HL-60 (cell line): ENCODE results near the gene CCDC142.

Experiments used
- DNase-seq, 2 experiments: peaks; one replicate each; pipeline ENCODE4 v3.0.0-alpha.2; 2010 to 2020; ENCODE audit warnings: low read depth in 1 of 2, low spot score in 1 of 2
- H3K27ac ChIP-seq: fragments of 250-450 bp; sonication (Bioruptor Pico); replicated peaks from 2 replicates; pipeline ENCODE4 v1.5.1; 2020; ENCODE audit warnings: mild to moderate bottlenecking, moderate library complexity
- H3K27me3 ChIP-seq: fragments of 250-450 bp; sonication (Bioruptor Pico); 2 replicates; pipeline ENCODE4 v1.5.1; 2021; ENCODE audit warnings: mild to moderate bottlenecking, moderate library complexity; ENCODE audit not compliant: insufficient read depth, poor library complexity, severe bottlenecking
- H3K4me3 ChIP-seq: replicated peaks from 2 replicates; pipeline ENCODE4 v1.5.1; 2011; ENCODE audit warnings: mild to moderate bottlenecking, control low read depth, low read length; ENCODE audit not compliant: insufficient read depth
- CTCF ChIP-seq: IDR thresholded peaks from one replicate; pipeline ENCODE4 v1.5.1; 2011; ENCODE audit warnings: low read length, control low read depth, inconsistent platforms; ENCODE audit not compliant: insufficient read depth
- GABPA ChIP-seq: IDR thresholded peaks from 2 replicates; pipeline ENCODE4 v1.6.1; 2012; ENCODE audit warnings: low read depth
- POLR2AphosphoS5 ChIP-seq: IDR thresholded peaks from 2 replicates; pipeline ENCODE4 v1.6.1; 2012; ENCODE audit warnings: low read depth
- REST ChIP-seq: IDR thresholded peaks from 2 replicates; pipeline ENCODE4 v1.6.1; 2012; ENCODE audit warnings: low read depth; ENCODE audit not compliant: insufficient replicate concordance
- SPI1 ChIP-seq: IDR thresholded peaks from 2 replicates; pipeline ENCODE4 v1.6.1; 2012; ENCODE audit warnings: low read depth, mild to moderate bottlenecking, borderline replicate concordance

CCDC142 gene

GRCh38 chr2:74499940-74500577, 17.3 kb upstream of the CCDC142 start:
- no peak for TF ChIP-seq GABPA
- no peak for TF ChIP-seq SPI1
- no peak for TF ChIP-seq CTCF
- TF ChIP-seq POLR2AphosphoS5: no peak
- TF ChIP-seq REST: no peak
- H3K27ac ChIP-seq: no peak overlapping the region
- no peak for DNase-seq
- H3K4me3 ChIP-seq: no peak overlapping the region
- peaks cover 60% of the 10 kb centered on the region for H3K27me3 ChIP-seq

- Histone ChIP-seq H3K27me3 (peaks cover 60% of the 10 kb centered on the region), H3K27ac (no peak within 1 kb of the TSS), H3K4me3 (no peak within 1 kb of the TSS)
- TF ChIP-seq POLR2AphosphoS5 (no peak), SPI1 (no peak), REST (no peak), CTCF (no peak)
- peak in 1 of 2 experiments; percentile 27 for DNase-seq
Observed at GRCh38 chr2:74499267-74499939, 16.6 kb upstream of the CCDC142 start, which contains the start of gene LBX2. Gene LBX2 (minus strand): TSS chr2:74499603. CDS start chr2:74499537, 66 bp downstream.

- H3K27me3 ChIP-seq: peaks cover 60% of the 10 kb centered on the region
- no peak for DNase-seq
- H3K27ac ChIP-seq: no peak overlapping the region
- H3K4me3 ChIP-seq: no peak overlapping the region
- TF ChIP-seq GABPA: no peak
- no peak for TF ChIP-seq REST
- TF ChIP-seq SPI1: no peak
- no peak for TF ChIP-seq CTCF
- TF ChIP-seq POLR2AphosphoS5: no peak
Observed at GRCh38 chr2:74498500-74499266, 15.9 kb upstream of the CCDC142 start.
